A549 (cell line): ENCODE results near the gene GDF7. TPM values are rescaled to one million over a fixed set of nuclear protein-coding genes. Genes with fewer than 3 reads are reported as not detected.

Experiments used
- ATAC-seq, 2 experiments: fragments of 200-7000 bp in 1 of 2; fragments of >200 bp in 1 of 2; cut with Nextera tagmentation in 1 of 2; cut with Tn5 transposase in 1 of 2; 3 replicates each; pipeline versions ENCODE4 v1.8.0 to v1.9.1; 2018 to 2020; ENCODE audit warnings: mild to moderate bottlenecking in 1 of 2, moderate library complexity in 1 of 2
- CTCF ChIA-PET: fragments of 300-600 bp; sonication (Branson Sonifier 250); formaldehyde crosslinking; extraction: SDS; loops from one replicate; lab custom pipeline; 2021; ENCODE audit warnings: antibody characterized with exemption, inconsistent platforms; lab: Yijun Ruan, JAX
- POLR2A ChIA-PET: fragments of 350-600 bp; formaldehyde crosslinking; extraction: SDS; loops from one replicate; lab custom pipeline; 2021; ENCODE audit warnings: antibody characterized with exemption, inconsistent platforms; lab: Yijun Ruan, JAX
- DNase-seq, 2 experiments: peaks; one replicate each; pipeline versions ENCODE4 v3.0.0 to v3.0.0-alpha.2; 2011 to 2016; ENCODE audit warnings: low read depth in 1 of 2, low spot score in 1 of 2
- FAIRE-seq: peaks from 2 replicates; lab custom pipeline; 2011; peaks lifted over from hg19 to GRCh38; lab: Jason Lieb, UNC
- H3K27ac ChIP-seq, 2 experiments: fragments of >200 bp; sonication (Bioruptor Twin); formaldehyde crosslinking; 3 replicates each; pipeline ENCODE4 v1.5.1; 2016 to 2017
- H3K4me1 ChIP-seq: fragments of >200 bp; sonication (Bioruptor Twin); formaldehyde crosslinking; 3 replicates; pipeline ENCODE4 v1.6.1; 2016
- H3K4me2 ChIP-seq: fragments of >200 bp; sonication (Bioruptor Twin); formaldehyde crosslinking; 3 replicates; pipeline ENCODE4 v1.6.1; 2016
- H3K4me3 ChIP-seq: fragments of >200 bp; sonication (Bioruptor Twin); formaldehyde crosslinking; 3 replicates; pipeline ENCODE4 v1.5.1; 2016
- H3K9me3 ChIP-seq: fragments of >200 bp; sonication (Bioruptor Twin); formaldehyde crosslinking; 3 replicates; pipeline ENCODE4 v1.6.1; 2016
- BHLHE40 ChIP-seq: IDR thresholded peaks from 2 replicates; pipeline ENCODE4 v1.6.1; 2012; ENCODE audit warnings: low read depth, low read length, inconsistent platforms
- CEBPB ChIP-seq, 2 experiments: fragments of >200 bp in 1 of 2; sonication (Bioruptor Twin) in 1 of 2; formaldehyde crosslinking in 1 of 2; IDR thresholded peaks; 2 replicates each; pipeline ENCODE4 v1.6.1; 2012 to 2016
- CTCF ChIP-seq: fragments of >200 bp; sonication (Bioruptor Twin); formaldehyde crosslinking; IDR thresholded peaks from 3 replicates; pipeline ENCODE4 v1.5.1; 2016
- EHF ChIP-seq: fragments of 250-450 bp; sonication (Bioruptor Pico); IDR thresholded peaks from 2 replicates; pipeline ENCODE4 v1.5.0; 2020; ENCODE audit warnings: mild to moderate bottlenecking
- ESRRA ChIP-seq: fragments of 150-350 bp; IDR thresholded peaks from 2 replicates; pipeline ENCODE4 v1.6.1; 2014; ENCODE audit warnings: mild to moderate bottlenecking, low read length, borderline replicate concordance
- GATA3 ChIP-seq: IDR thresholded peaks from 2 replicates; pipeline ENCODE4 v1.6.1; 2012; ENCODE audit warnings: borderline replicate concordance
- HEYL ChIP-seq: fragments of 250-450 bp; sonication (Bioruptor Pico); IDR thresholded peaks from 2 replicates; pipeline ENCODE4 v1.8.0; 2021; ENCODE audit warnings: mild to moderate bottlenecking, moderate library complexity
- HMGXB4 ChIP-seq: fragments of 250-450 bp; sonication (Bioruptor Pico); IDR thresholded peaks from 2 replicates; pipeline ENCODE4 v1.5.0; 2021; ENCODE audit warnings: mild to moderate bottlenecking, moderate library complexity, borderline replicate concordance
- HOXA7 ChIP-seq: fragments of 250-450 bp; sonication (Bioruptor Pico); IDR thresholded peaks from 2 replicates; pipeline ENCODE4 v1.5.0; 2020; ENCODE audit warnings: mild to moderate bottlenecking, moderate library complexity
- JUNB ChIP-seq: fragments of >200 bp; sonication (Bioruptor Twin); formaldehyde crosslinking; IDR thresholded peaks from 2 replicates; pipeline ENCODE4 v1.6.1; 2016
- KDM1A ChIP-seq: fragments of 200-600 bp; sonication (generic); IDR thresholded peaks from 2 replicates; pipeline ENCODE4 v1.6.1; 2016; ENCODE audit warnings: low read depth, mild to moderate bottlenecking
- KDM5A ChIP-seq: fragments of 200-600 bp; sonication (generic); IDR thresholded peaks from 2 replicates; pipeline ENCODE4 v1.6.1; 2016; ENCODE audit warnings: antibody characterized with exemption, mild to moderate bottlenecking
- MAX ChIP-seq: IDR thresholded peaks from 2 replicates; pipeline ENCODE4 v1.6.1; 2012
- MAZ ChIP-seq: fragments of 150-350 bp; IDR thresholded peaks from 2 replicates; pipeline ENCODE4 v1.6.1; 2014; ENCODE audit warnings: antibody characterized with exemption, low read depth, low read length, borderline replicate concordance
- MYC ChIP-seq: IDR thresholded peaks from 2 replicates; pipeline ENCODE4 v1.6.1; 2012; ENCODE audit warnings: mild to moderate bottlenecking, inconsistent platforms, low read length, improper control_type of control experiment, borderline replicate concordance
- PBX3 ChIP-seq: IDR thresholded peaks from 2 replicates; pipeline ENCODE4 v1.6.1; 2012
- PHF8 ChIP-seq: fragments of 200-600 bp; sonication (generic); IDR thresholded peaks from 2 replicates; pipeline ENCODE4 v1.6.1; 2016; ENCODE audit warnings: low read depth, mild to moderate bottlenecking, antibody characterized with exemption, moderate library complexity, borderline replicate concordance
- RARB ChIP-seq: fragments of 250-450 bp; sonication (Bioruptor Pico); IDR thresholded peaks from 2 replicates; pipeline ENCODE4 v1.8.0; 2021; ENCODE audit warnings: mild to moderate bottlenecking, moderate library complexity
- RNF2 ChIP-seq: fragments of 200-600 bp; sonication (generic); IDR thresholded peaks from 2 replicates; pipeline ENCODE4 v1.6.1; 2016; ENCODE audit warnings: low read depth, mild to moderate bottlenecking, antibody characterized with exemption, moderate library complexity, borderline replicate concordance
- USF2 ChIP-seq: fragments of 450-650 bp; IDR thresholded peaks from 2 replicates; pipeline ENCODE4 v1.6.1; 2014; ENCODE audit warnings: antibody characterized with exemption
- ZC3H11A ChIP-seq: fragments of 450-650 bp; IDR thresholded peaks from 2 replicates; pipeline ENCODE4 v1.6.1; 2014; ENCODE audit warnings: antibody characterized with exemption, mild to moderate bottlenecking
- ZFP36 ChIP-seq: fragments of 450-650 bp; IDR thresholded peaks from 2 replicates; pipeline ENCODE4 v1.6.1; 2014; ENCODE audit warnings: borderline replicate concordance; ENCODE audit not compliant: partially characterized antibody
- ZSCAN20 ChIP-seq: fragments of 250-450 bp; sonication (Bioruptor Pico); IDR thresholded peaks from 2 replicates; pipeline ENCODE4 v1.8.0; 2022; ENCODE audit warnings: mild to moderate bottlenecking, moderate library complexity
- WGBS: methylation state at CpG from one replicate; pipeline ENCODE4 v1.1.6; 2017; ENCODE audit errors: missing lambda C conversion rate; 5-methylcytosine and 5-hydroxymethylcytosine counted together
- polyA plus RNA-seq, 4 experiments: library from polyadenylated mRNA; depleted of rRNA in 3 of 4; stranded (reverse); fragments of >200 nt; fragmentation: RNase III in 1 of 4; extraction: RNeasy Plus Mini Kit Qiagen cat#74134 plus additional on column Dnase treatment in 1 of 4; gene quantifications; 2 replicates in 3 of 4; 3 replicates in 1 of 4; pipeline ENCODE4 v1.2.3, GENCODE V29; 2011 to 2017

The GDF7 gene
- polyA plus RNA-seq, 2 of the 4 experiments (the other 2 are of a cell fraction) = 0.03 to 0.05 TPM

- TF ChIP-seq MYC = no peak
Observed at GRCh38 chr2:20668451-20668850, 1.5 kb downstream of the GDF7 start (continued).

GRCh38 chr2:20668871-20669475, 2.0 kb downstream of the GDF7 start:
- FAIRE-seq (no peak), ATAC-seq (no peak), DNase-seq (no peak)
- peaks cover 15% of the 10 kb centered on the region; the same call in 2 of the 3 replicates for H3K4me1 ChIP-seq
- no peak overlapping the region for H3K27ac ChIP-seq
- WGBS = 60% methylated on average over 8 of the region's 8 CpGs
- no peak overlapping the region for H3K4me3 ChIP-seq
- H3K4me2 ChIP-seq = no peak overlapping the region
- POLR2A ChIA-PET = no interaction called here
- H3K9me3 ChIP-seq = no peaks in the 10 kb centered on the region
- CTCF ChIA-PET = no interaction called here
- TF ChIP-seq GATA3 = no peak

GRCh38 chr2:20669562-20670314, 2.8 kb downstream of the GDF7 start:
- peaks cover 19% of the 10 kb centered on the region for H3K4me1 ChIP-seq
- POLR2A ChIA-PET = no interaction called here
- no peaks in the 10 kb centered on the region for H3K9me3 ChIP-seq
- no peak for DNase-seq
- H3K4me3 ChIP-seq = no peak overlapping the region
- H3K27ac ChIP-seq = no peak overlapping the region
- TF ChIP-seq MAX = no peak
- no peak for TF ChIP-seq PBX3
- TF ChIP-seq RNF2 = no peak
- no peak for TF ChIP-seq KDM1A
- no peak for TF ChIP-seq HOXA7 (CRISPR knock-in tag)
- TF ChIP-seq PHF8 = no peak
- no peak for TF ChIP-seq JUNB
- no peak for TF ChIP-seq BHLHE40
- TF ChIP-seq CEBPB (IDR thresholded peaks at IDR 0.05) = no peak
- TF ChIP-seq ESRRA = no peak
- WGBS = 85% methylated on average over 45 of the region's 45 CpGs
- H3K4me2 ChIP-seq = no peak overlapping the region
- ATAC-seq = no peak
- CTCF ChIA-PET = interaction anchor here (1.4 to 10.3 kb wide), 5 partner anchors 6 to 294 kb away, joined by 3 to 191 read pairs (median 3); partner anchors contain the start of gene GDF7
- FAIRE-seq = no peak

- peaks cover 21% of the 10 kb centered on the region for H3K4me1 ChIP-seq
- no peak overlapping the region for H3K4me2 ChIP-seq
- ChIA-PET CTCF (interaction anchor here (0.5 to 10.3 kb wide), 6 partner anchors 7 to 356 kb away, joined by 3 to 191 read pairs (median 4); partner anchors contain the start of gene GDF7), POLR2A (no interaction called here)
- FAIRE-seq (no peak), ATAC-seq (no peak), DNase-seq (no peak)
- 92% methylated on average over 53 of the region's 83 CpGs for WGBS
- H3K9me3 ChIP-seq = no peaks in the 10 kb centered on the region
- H3K27ac ChIP-seq = no peak overlapping the region
- no peak overlapping the region for H3K4me3 ChIP-seq
- no peak for TF ChIP-seq EHF (CRISPR knock-in tag)
- TF ChIP-seq ZFP36 = no peak
- no peak for TF ChIP-seq HEYL (CRISPR knock-in tag)
- no peak for TF ChIP-seq CTCF
- no peak for TF ChIP-seq PBX3
- TF ChIP-seq ZC3H11A = no peak
- TF ChIP-seq RARB (CRISPR knock-in tag) = no peak
- TF ChIP-seq MAZ = no peak
- TF ChIP-seq HMGXB4 (CRISPR knock-in tag) = no peak
- no peak for TF ChIP-seq KDM5A
- no peak for TF ChIP-seq USF2
- TF ChIP-seq ZSCAN20 (CRISPR knock-in tag) = no peak
Observed at GRCh38 chr2:20670315-20671035, 3.5 kb downstream of the GDF7 start.
